NK-92 treated with Interleukin-12 subunit alpha and Interleukin-12 subunit beta, amount 100 ng/mL, for 24 hours (cell line): Measurements from ENCODE around the gene MLLT3.
"Not testable (repeated sequence)": the region's sequence is repeated elsewhere in the genome, so short reads cannot be mapped to it uniquely, and the experiment has no call there.

Source experiments
- DNase-seq: peaks from one replicate; lab custom pipeline; 2025; lab: John Stamatoyannopoulos, UW

MLLT3 gene

DNA sequence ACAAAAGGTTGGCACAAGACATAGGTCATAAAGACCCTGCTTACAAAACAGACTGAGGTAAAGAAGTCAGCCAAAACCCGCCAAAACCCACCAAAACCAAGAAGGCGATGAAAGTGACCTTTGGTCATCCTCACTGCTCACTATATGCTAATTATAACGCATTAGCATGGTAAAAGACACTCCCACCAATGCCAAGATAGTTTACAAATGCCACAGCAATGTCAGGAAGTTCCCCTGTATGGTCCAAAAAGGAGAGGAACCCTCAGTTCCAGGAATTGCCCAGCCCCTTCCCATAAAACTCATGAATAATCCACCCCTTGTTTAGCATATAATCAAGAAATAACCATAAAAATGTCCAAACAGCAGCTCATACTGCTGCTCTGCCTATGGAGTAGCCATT is 27.7 kb downstream of the MLLT3 start:
- no peak for DNase-seq

GRCh38 chr9:20593537-20593936 is 28.8 kb downstream of the MLLT3 start:
- no peak for DNase-seq

GRCh38 chr9:20593105-20593504 is 29.2 kb downstream of the MLLT3 start:
- DNase-seq, result no peak

GRCh38 chr9:20592673-20593072 is 29.6 kb downstream of the MLLT3 start:
- no peak for DNase-seq

- DNase-seq, result no peak
Measured at GRCh38 chr9:20591223-20591622, 31.1 kb downstream of the MLLT3 start.

- DNase-seq, result no peak
Measured at GRCh38 chr9:20584968-20585643, 37.2 kb downstream of the MLLT3 start.

- not testable (repeated sequence) for DNase-seq
Measured at GRCh38 chr9:20583088-20583487, 39.2 kb downstream of the MLLT3 start.

- DNase-seq, result no peak
Measured at GRCh38 chr9:20582150-20582549, 40.1 kb downstream of the MLLT3 start.

- DNase-seq, result no peak
Measured at GRCh38 chr9:20580673-20581072, 41.6 kb downstream of the MLLT3 start.

- DNase-seq, result no peak
Measured at GRCh38 chr9:20579524-20580314, 42.6 kb downstream of the MLLT3 start.

- no peak for DNase-seq
Measured at GRCh38 chr9:20573023-20573422, 49.3 kb downstream of the MLLT3 start.

GRCh38 chr9:20570756-20571155 is 51.5 kb downstream of the MLLT3 start:
- DNase-seq, result no peak

- no peak for DNase-seq
Measured at GRCh38 chr9:20570087-20570486, 52.2 kb downstream of the MLLT3 start.

- DNase-seq, result no peak
Measured at GRCh38 chr9:20569525-20569924, 52.8 kb downstream of the MLLT3 start.

DNA sequence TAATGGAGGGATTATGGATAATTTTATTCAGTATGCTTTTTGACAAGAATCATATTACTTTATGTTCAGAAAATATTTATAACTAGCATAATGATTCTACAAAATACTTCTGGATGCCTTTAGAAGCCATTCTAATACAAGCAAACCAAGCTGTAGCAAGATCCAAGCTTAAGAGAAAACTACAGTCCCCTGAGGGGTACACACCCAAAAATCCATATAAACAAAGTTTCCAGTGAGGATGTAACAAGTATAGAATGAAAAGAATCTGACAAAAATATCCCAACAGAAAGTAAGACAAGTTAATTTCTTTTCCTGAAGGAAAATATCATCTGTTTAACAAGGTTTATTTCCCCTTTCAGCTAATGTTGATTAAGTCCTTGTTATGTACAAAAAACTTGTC is 53.9 kb downstream of the MLLT3 start:
- no peak for DNase-seq

- DNase-seq, result no peak
Measured at GRCh38 chr9:20566401-20566800, 55.9 kb downstream of the MLLT3 start.

DNA sequence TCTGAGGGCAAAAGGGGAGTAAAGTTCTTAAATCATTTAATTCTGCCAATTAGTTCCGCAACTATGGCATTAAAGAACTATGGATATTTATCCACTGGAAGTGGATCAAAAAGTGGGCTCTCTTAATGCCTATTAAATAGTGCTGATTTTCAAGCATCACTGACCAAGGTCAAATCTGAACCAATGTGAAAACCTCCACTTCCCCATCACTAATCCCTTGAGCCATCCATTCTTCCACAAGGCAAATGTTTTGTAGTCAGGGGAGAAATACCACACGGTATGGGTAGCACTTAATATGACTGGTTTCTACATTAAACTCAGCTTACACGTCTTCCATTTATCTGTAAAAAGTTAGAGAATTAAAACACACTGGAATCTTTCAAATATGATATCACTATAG is 57.6 kb downstream of the MLLT3 start:
- no peak for DNase-seq

DNA sequence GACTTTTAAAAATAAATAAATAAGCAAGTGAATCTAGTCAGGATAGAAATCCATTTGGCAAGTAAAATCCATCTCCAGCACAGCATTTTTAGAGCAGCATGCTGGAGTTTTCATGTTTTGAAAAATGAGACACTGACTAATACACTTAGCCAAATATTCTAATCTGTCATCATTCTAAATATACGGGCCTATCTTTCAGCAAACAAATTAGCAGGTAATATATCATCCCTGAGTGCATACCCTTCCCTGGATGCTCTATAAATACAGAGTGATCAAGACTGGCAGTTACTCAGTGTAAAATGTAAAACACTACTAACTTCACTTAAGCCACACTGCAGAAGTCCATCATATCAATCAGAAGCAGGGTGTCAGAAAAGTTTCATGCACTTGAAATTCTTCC is 58.4 kb downstream of the MLLT3 start:
- DNase-seq, result no peak

- DNase-seq, result no peak
Measured at GRCh38 chr9:20562051-20562450, 60.2 kb downstream of the MLLT3 start.

DNA sequence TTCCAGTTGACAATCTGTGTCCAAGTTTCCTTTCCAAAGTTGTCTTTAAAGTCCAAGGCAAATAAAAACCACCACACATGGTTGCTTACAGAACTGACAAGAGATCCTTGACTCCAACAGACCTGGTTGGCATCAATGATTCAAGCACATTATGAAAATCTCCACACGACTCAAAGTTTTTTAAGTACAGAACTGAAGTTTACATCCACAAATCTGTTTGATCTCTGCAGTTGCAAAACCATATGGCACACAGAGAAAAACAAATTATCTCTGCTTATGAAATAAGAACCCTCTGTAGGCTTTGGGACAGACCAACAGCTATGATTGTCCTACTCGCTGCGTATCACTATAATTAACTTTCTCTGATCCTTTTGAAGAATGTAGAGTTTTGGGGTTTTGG is 60.8 kb downstream of the MLLT3 start:
- DNase-seq, result no peak

- DNase-seq, result no peak
Measured at GRCh38 chr9:20559231-20559890, 62.9 kb downstream of the MLLT3 start.

DNA sequence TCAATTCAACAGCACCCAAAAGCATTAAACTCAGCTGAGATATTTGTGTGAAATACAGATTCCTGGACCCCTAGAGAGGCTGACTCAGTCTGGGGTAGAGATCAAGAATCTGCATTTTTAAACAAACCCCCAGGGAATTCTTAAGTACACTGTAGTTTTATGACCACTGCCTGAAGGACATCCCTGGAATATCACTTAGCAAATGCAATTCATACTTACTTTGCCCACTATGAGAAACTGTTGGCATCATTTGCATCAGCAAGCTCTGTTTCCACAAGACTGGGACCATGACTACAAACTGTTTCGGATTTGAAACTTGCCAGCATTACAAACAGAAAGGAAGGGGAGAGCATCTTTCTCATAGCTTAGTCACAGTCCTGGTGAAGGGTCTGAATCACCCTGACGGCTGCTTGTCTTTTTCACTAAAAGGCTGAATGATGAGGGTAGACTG is 63.7 kb downstream of the MLLT3 start:
- DNase-seq, result no peak
